K562 (cell line): ENCODE measurements around the gene PUS3. TPM values are rescaled to one million over a fixed set of nuclear protein-coding genes. Genes with fewer than 3 reads are reported as not detected.
"Not testable (repeated sequence)": the region's sequence is repeated elsewhere in the genome, so short reads cannot be mapped to it uniquely, and the experiment has no call there.

Experiments
- ATAC-seq: fragments of 200-7000 bp; cut with Tn5 transposase; 3 replicates; pipeline ENCODE4 v1.9.1; 2020; ENCODE audit warnings: moderate library complexity
- BruUV-seq: library from RNA; stranded (reverse); fragments of 400-500 nt; replicated peaks from 2 replicates; lab custom pipeline; 2021; lab: Mats Ljungman, UMichigan
- CTCF ChIA-PET: fragments of 300-600 bp; formaldehyde crosslinking; extraction: SDS; loops from one replicate; lab custom pipeline; 2021; ENCODE audit warnings: low intra/inter-chr PET ratio; lab: Yijun Ruan, JAX
- POLR2A ChIA-PET: fragments of 300-600, 350-650 bp; sonication (Branson Sonifier 250); formaldehyde crosslinking; extraction: SDS; loops from one replicate; lab custom pipeline; 2021; ENCODE audit warnings: antibody characterized with exemption, inconsistent platforms; lab: Yijun Ruan, JAX
- DNase-seq, 4 experiments: peaks; one replicate each; pipeline versions ENCODE4 v3.0.0 to v3.0.0-alpha.2; 2011 to 2018; ENCODE audit warnings: low spot score in 3 of 4, mixed read lengths in 3 of 4; ENCODE audit errors: extremely low read depth in 1 of 4
- FAIRE-seq: peaks from 2 replicates; lab custom pipeline; 2011; peaks lifted over from hg19 to GRCh38; lab: Jason Lieb, UNC
- H2AFZ ChIP-seq: 2 replicates; pipeline ENCODE4 v1.6.0; 2011; ENCODE audit warnings: low read depth, low read length, control low read depth, inconsistent platforms
- H3K27ac ChIP-seq: fragments of 200-600 bp; 3 replicates; pipeline ENCODE4 v1.8.0; 2011; ENCODE audit warnings: low read depth, mild to moderate bottlenecking, control low read depth, inconsistent platforms, low read length, moderate library complexity, mixed read lengths; ENCODE audit errors: extremely low read depth
- H3K27me3 ChIP-seq, 2 experiments: fragments of 300-600 bp in 1 of 2; 2 replicates in 1 of 2; 3 replicates in 1 of 2; pipeline versions ENCODE4 v1.6.0 to v1.8.0; 2011; ENCODE audit warnings: inconsistent platforms in 2 of 2, low read length in 2 of 2, mild to moderate bottlenecking in 1 of 2, mixed read lengths in 1 of 2, moderate library complexity in 1 of 2; ENCODE audit not compliant: control insufficient read depth in 2 of 2, insufficient read depth in 2 of 2
- H3K36me3 ChIP-seq: fragments of 300-600 bp; 3 replicates; pipeline ENCODE4 v1.8.0; 2011; ENCODE audit warnings: mild to moderate bottlenecking, low read length, inconsistent platforms; ENCODE audit not compliant: control insufficient read depth, insufficient read depth
- H3K4me1 ChIP-seq, 2 experiments: fragments of 200-600 bp in 1 of 2; replicated peaks in 1 of 2; 2 replicates in 1 of 2; 3 replicates in 1 of 2; pipeline versions ENCODE4 v1.5.1 to v1.8.0; 2011; ENCODE audit warnings: inconsistent platforms in 2 of 2, low read length in 2 of 2, mild to moderate bottlenecking in 1 of 2, mixed read lengths in 1 of 2, moderate library complexity in 1 of 2; ENCODE audit not compliant: control insufficient read depth in 2 of 2, insufficient read depth in 2 of 2
- H3K4me2 ChIP-seq: 2 replicates; pipeline ENCODE4 v1.6.1; 2011; ENCODE audit warnings: low read length, control low read depth, inconsistent platforms, mixed read lengths; ENCODE audit not compliant: insufficient read depth
- H3K4me3 ChIP-seq: fragments of 200-600 bp; sonication (generic), shearing (Covaris generic); 2 replicates; pipeline ENCODE4 v1.5.1; 2016; ENCODE audit warnings: control low read depth, inconsistent platforms
- H3K79me2 ChIP-seq: fragments of 200-600 bp; 3 replicates; pipeline ENCODE4 v1.8.0; 2011; ENCODE audit warnings: low read length, inconsistent platforms; ENCODE audit not compliant: control insufficient read depth, insufficient read depth
- H3K9ac ChIP-seq, 2 experiments: 2 replicates each; pipeline versions ENCODE4 v1.6.0 to v1.6.1; 2011; ENCODE audit warnings: low read depth in 2 of 2, low read length in 2 of 2, control low read depth in 1 of 2, inconsistent platforms in 1 of 2, mild to moderate bottlenecking in 1 of 2, mixed read lengths in 1 of 2; ENCODE audit not compliant: insufficient read depth in 1 of 2
- H3K9me1 ChIP-seq: one replicate; pipeline ENCODE4 v1.6.0; 2011; ENCODE audit warnings: inconsistent platforms, mild to moderate bottlenecking, low read length, moderate library complexity; ENCODE audit not compliant: control insufficient read depth, insufficient read depth
- H3K9me3 ChIP-seq: replicated peaks from 2 replicates; pipeline ENCODE4 v1.5.1; 2011; ENCODE audit warnings: low read depth, low read length, inconsistent platforms; ENCODE audit not compliant: control insufficient read depth, insufficient read depth
- H4K20me1 ChIP-seq: replicated peaks from 2 replicates; pipeline ENCODE4 v1.6.1; 2011; ENCODE audit warnings: low read length, inconsistent platforms, mixed read lengths; ENCODE audit not compliant: control insufficient read depth, insufficient read depth
- ATF1 ChIP-seq, 2 experiments: fragments of 450-650 bp in 1 of 2; IDR thresholded peaks; 2 replicates each; pipeline ENCODE4 v1.6.1; 2016; ENCODE audit warnings: missing compliant biosample characterization in 1 of 2, missing genetic modification characterization in 1 of 2
- BRD9 ChIP-seq: fragments of 450-650 bp; IDR thresholded peaks from 2 replicates; pipeline ENCODE4 v1.6.1; 2018; ENCODE audit warnings: low read depth; ENCODE audit not compliant: partially characterized antibody
- CBX5 ChIP-seq: IDR thresholded peaks from 2 replicates; pipeline ENCODE4 v1.6.1; 2014; ENCODE audit warnings: low read depth, borderline replicate concordance
- DIDO1 ChIP-seq: fragments of 450-650 bp; IDR thresholded peaks from 2 replicates; pipeline ENCODE4 v1.6.1; 2016; ENCODE audit warnings: low read depth, missing biosample characterization, missing genetic modification characterization
- FOXA3 ChIP-seq, 2 experiments: fragments of 450-650 bp in 1 of 2; sonication (generic) in 1 of 2; formaldehyde crosslinking; IDR thresholded peaks in 1 of 2; conservative IDR thresholded peaks in 1 of 2; 2 replicates each; pipeline versions ENCODE4 v1.4.0 to v1.8.0; 2020 to 2022; ENCODE audit warnings: mild to moderate bottlenecking in 2 of 2, missing genetic modification reagents in 1 of 2
- FOXK1 ChIP-seq: sonication (generic); formaldehyde crosslinking; IDR thresholded peaks from 2 replicates; pipeline ENCODE4 v1.8.0; 2022; ENCODE audit warnings: missing genetic modification reagents, mild to moderate bottlenecking, borderline replicate concordance
- HDAC3 ChIP-seq: fragments of 450-650 bp; IDR thresholded peaks from 2 replicates; pipeline ENCODE4 v1.6.1; 2018; ENCODE audit warnings: borderline replicate concordance, mild to moderate bottlenecking, moderate library complexity; ENCODE audit not compliant: partially characterized antibody
- HSF4 ChIP-seq: fragments of 250-450 bp; sonication (Bioruptor Pico); IDR thresholded peaks from 2 replicates; pipeline ENCODE4 v2.1.2; 2022; ENCODE audit warnings: mild to moderate bottlenecking, moderate library complexity, borderline replicate concordance
- MXD1 ChIP-seq: fragments of 250-450 bp; sonication (Bioruptor Pico); IDR thresholded peaks from 2 replicates; pipeline ENCODE4 v1.8.0; 2021; ENCODE audit warnings: borderline replicate concordance, mild to moderate bottlenecking, moderate library complexity; ENCODE audit not compliant: poor library complexity, severe bottlenecking
- SLC30A9 ChIP-seq: fragments of 250-450 bp; sonication (Bioruptor Pico); IDR thresholded peaks from 2 replicates; pipeline ENCODE4 v1.8.0; 2022; ENCODE audit warnings: mild to moderate bottlenecking, moderate library complexity
- SRSF3 ChIP-seq: fragments of 200-400 bp; formaldehyde crosslinking; IDR thresholded peaks from 2 replicates; pipeline ENCODE4 v1.6.1; 2016; ENCODE audit warnings: mild to moderate bottlenecking, low read length, moderate library complexity; ENCODE audit not compliant: insufficient read depth
- STAT5A ChIP-seq: IDR thresholded peaks from 2 replicates; pipeline ENCODE4 v1.6.1; 2012; ENCODE audit warnings: low read length, inconsistent platforms, borderline replicate concordance
- TRIM28 ChIP-seq: fragments of 450-650 bp; IDR thresholded peaks from 2 replicates; pipeline ENCODE4 v1.6.1; 2017
- ZBTB1 ChIP-seq: sonication (generic); formaldehyde crosslinking; IDR thresholded peaks from 2 replicates; pipeline ENCODE4 v1.8.1; 2023; ENCODE audit warnings: missing genetic modification reagents, low read depth, mild to moderate bottlenecking, borderline replicate concordance
- ZNF551 ChIP-seq: fragments of 250-450 bp; sonication (Bioruptor Pico); IDR thresholded peaks from 2 replicates; pipeline ENCODE4 v1.5.0; 2021; ENCODE audit warnings: mild to moderate bottlenecking, moderate library complexity
- WGBS: fragments of 100-300 bp; shearing (Covaris generic); methylation state at CpG from one replicate; pipeline ENCODE4 v1.1.6; 2016; ENCODE audit warnings: low coverage, mixed read lengths; ENCODE audit not compliant: insufficient coverage; ENCODE audit errors: missing lambda C conversion rate; 5-methylcytosine and 5-hydroxymethylcytosine counted together
- in situ Hi-C: fragments of 300-500 bp; cut with MboI; formaldehyde crosslinking; loops from 4 replicates; pipeline ENCODE4 v1.15.0; 2018; ENCODE audit warnings: inconsistent platforms, mixed read lengths
- intact Hi-C: fragments of 100-400 bp; cut with micrococcal nuclease; formaldehyde crosslinking; loops from 2 replicates; pipeline ENCODE4 v1.14.2; 2022
- polyA plus RNA-seq, 8 experiments: library from polyadenylated mRNA; depleted of rRNA in 4 of 8; stranded (reverse) in 5 of 8; unstranded in 3 of 8; fragments of >200 nt; fragmentation: Nextera tagmentation in 2 of 8; fragmentation: Illumina TruSeq in 1 of 8; extraction: Ambion mirVana in 2 of 8; extraction: Trizol in 1 of 8; gene quantifications; 2 replicates each; pipeline versions ENCODE4 v1.2.1 to v1.2.3, GENCODE V29; 2011 to 2014; ENCODE audit warnings: inconsistent platforms in 1 of 8, missing spikeins in 1 of 8
- total RNA-seq, 7 experiments: library from RNA; depleted of rRNA in 6 of 7; stranded (reverse); fragments of >200 nt in 6 of 7; fragmentation: Illumina TruSeq in 2 of 7; extraction: Trizol in 2 of 7; gene quantifications; 2 replicates each; pipeline versions ENCODE4 v1.2.1 to v1.2.3, GENCODE V29; 2011 to 2021; ENCODE audit warnings: low replicate concordance in 1 of 7

PUS3 gene
- total and polyA plus RNA-seq, 9 of the 15 experiments (the other 6 are each of a cell fraction or from before 2014, with no cell fraction given), result 16.5 to 49.2 (median 35.9) TPM

GRCh38 chr11:125914601-125915000, 11.6 kb upstream of the PUS3 start:
- H3K4me2 ChIP-seq, H3K36me3 ChIP-seq, H3K4me1 ChIP-seq, in situ Hi-C loops, DNase-seq, H3K9me3 ChIP-seq, intact Hi-C loops, FAIRE-seq, H3K79me2 ChIP-seq, H2AFZ ChIP-seq, H3K9ac ChIP-seq, H3K4me3 ChIP-seq, BruUV-seq, H3K9me1 ChIP-seq, H3K27ac ChIP-seq, H4K20me1 ChIP-seq: not testable (repeated sequence)
- ChIA-PET CTCF (interaction anchor here (0.6 kb wide), 1 partner anchor 50 kb away, joined by 3 read pairs; no protein-coding TSS in a partner anchor), POLR2A (interaction anchor here (1.0 kb wide), 1 partner anchor 26 kb away, joined by 4 read pairs; no protein-coding TSS in a partner anchor)
- ATAC-seq, result 0 out of 3 replicates have a peak, but pooled peaks have one; percentile 57
- WGBS, result 4% methylated on average over 3 of the region's 3 CpGs
- peaks cover 28 to 44% of the 10 kb centered on the region in 2 experiments for H3K27me3 ChIP-seq

GRCh38 chr11:125910226-125910849, 7.3 kb upstream of the PUS3 start:
- in situ Hi-C loops (no loop called here), intact Hi-C loops (no loop called here)
- Histone ChIP-seq H3K27me3 (peaks cover 16 to 19% of the 10 kb centered on the region in 2 experiments; a peak in 4 of 5 replicates), H3K9me3 (no peaks in the 10 kb centered on the region), H3K9me1 (no peaks in the 10 kb centered on the region), H2AFZ (no peak overlapping the region), H3K79me2 (no peaks in the 10 kb centered on the region), H3K27ac (no peak overlapping the region), H4K20me1 (no peaks in the 10 kb centered on the region), H3K4me2 (no peak overlapping the region), H3K36me3 (no peaks in the 10 kb centered on the region), H3K4me1 (no peaks in the 10 kb centered on the region), H3K4me3 (no peak overlapping the region), H3K9ac (no peak overlapping the region)
- CTCF ChIA-PET, result no interaction called here
- POLR2A ChIA-PET, result interaction anchor here (0.6 to 1.0 kb wide), 3 partner anchors 7 to 497 kb away, joined by 3 to 5 read pairs (median 4); partner anchors contain the start of gene PUS3
- no TSS peak for BruUV-seq
- DNase-seq (no peak), FAIRE-seq (no peak), ATAC-seq (no peak)
- TF ChIP-seq FOXK1 (no peak), HSF4 (CRISPR knock-in tag) (no peak), ZBTB1 (CRISPR knock-in tag) (no peak), DIDO1 (no peak), SRSF3 (no peak), STAT5A (no peak), BRD9 (no peak), FOXA3 (CRISPR knock-in tag; conservative IDR thresholded peaks at IDR 0.05 in 1 of 2, IDR thresholded peaks at IDR 0.05 in 1 of 2) (no peak), CBX5 (no peak), SLC30A9 (CRISPR knock-in tag) (no peak), TRIM28 (no peak), MXD1 (CRISPR knock-in tag) (no peak), ATF1 (CRISPR knock-in tag; IDR thresholded peaks at IDR 0.05) (no peak), ATF1 (tag; IDR thresholded peaks at IDR 0.05) (no peak), ZNF551 (CRISPR knock-in tag) (no peak), HDAC3 (no peak)
- under 1% methylated on average over 8 of the region's 8 CpGs for WGBS
